AG09309 (cell line): Measurements from ENCODE around the gene NBL1.

ENCODE experiments used
- DNase-seq: peaks from one replicate; pipeline ENCODE4 v3.0.0-alpha.2; 2010; ENCODE audit warnings: low read depth
- H3K4me3 ChIP-seq: 2 replicates; pipeline ENCODE4 v1.5.1; 2011; ENCODE audit warnings: mild to moderate bottlenecking, low read depth, low read length, moderate library complexity; ENCODE audit not compliant: control insufficient read depth
- CTCF ChIP-seq: IDR thresholded peaks from 2 replicates; pipeline ENCODE4 v1.5.1; 2011; ENCODE audit warnings: mild to moderate bottlenecking, low read depth, low read length, inconsistent platforms; ENCODE audit not compliant: insufficient read depth, control insufficient read depth; ENCODE audit errors: missing control alignments

NBL1 gene

DNA sequence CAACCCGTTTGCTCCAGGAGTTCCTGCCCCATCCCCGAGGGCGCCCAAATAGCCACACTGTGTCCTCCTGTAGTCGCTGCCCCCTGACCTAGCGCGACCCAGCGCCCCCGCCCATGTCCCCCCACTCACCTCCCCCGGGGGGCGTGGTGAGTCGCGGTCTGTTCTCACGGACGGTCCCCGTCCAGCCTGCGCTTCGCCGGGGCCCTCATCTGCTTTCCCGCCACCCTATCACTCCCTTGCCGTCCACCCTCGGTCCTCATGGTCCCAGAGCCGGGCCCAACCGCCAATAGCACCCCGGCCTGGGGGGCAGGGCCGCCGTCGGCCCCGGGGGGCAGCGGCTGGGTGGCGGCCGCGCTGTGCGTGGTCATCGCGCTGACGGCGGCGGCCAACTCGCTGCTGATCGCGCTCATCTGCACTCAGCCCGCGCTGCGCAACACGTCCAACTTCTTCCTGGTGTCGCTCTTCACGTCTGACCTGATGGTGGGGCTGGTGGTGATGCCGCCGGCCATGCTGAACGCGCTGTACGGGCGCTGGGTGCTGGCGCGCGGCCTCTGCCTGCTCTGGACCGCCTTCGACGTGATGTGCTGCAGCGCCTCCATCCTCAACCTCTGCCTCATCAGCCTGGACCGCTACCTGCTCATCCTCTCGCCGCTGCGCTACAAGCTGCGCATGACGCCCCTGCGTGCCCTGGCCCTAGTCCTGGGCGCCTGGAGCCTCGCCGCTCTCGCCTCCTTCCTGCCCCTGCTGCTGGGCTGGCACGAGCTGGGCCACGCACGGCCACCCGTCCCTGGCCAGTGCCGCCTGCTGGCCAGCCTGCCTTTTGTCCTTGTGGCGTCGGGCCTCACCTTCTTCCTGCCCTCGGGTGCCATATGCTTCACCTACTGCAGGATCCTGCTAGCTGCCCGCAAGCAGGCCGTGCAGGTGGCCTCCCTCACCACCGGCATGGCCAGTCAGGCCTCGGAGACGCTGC lies 21.7 kb downstream of the NBL1 start:
- no peak overlapping the region for H3K4me3 ChIP-seq

DNA sequence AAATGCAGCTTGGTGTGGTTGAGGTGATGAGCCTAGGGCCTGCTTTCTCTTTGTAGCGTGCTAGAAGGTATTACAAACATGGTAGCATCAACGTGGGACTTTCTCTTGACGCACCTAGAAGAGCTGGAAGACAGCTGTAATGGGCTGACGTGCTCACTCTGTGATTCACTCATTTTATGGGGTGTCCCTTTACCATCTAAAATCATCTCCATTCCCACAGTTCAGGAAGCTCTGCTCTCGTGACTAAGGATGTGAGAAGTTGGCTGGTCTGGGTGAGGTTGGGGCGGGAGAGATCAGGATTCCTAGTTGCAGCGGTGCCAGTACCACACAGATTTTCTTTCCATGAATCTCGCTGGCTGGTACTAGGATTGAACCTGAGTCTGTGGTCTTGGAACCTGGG lies 24.8 kb downstream of the NBL1 start:
- no peak for DNase-seq
- H3K4me3 ChIP-seq, result no peak overlapping the region
- no peak for TF ChIP-seq CTCF

More for the DNA sequence above, 21.7 kb downstream of the NBL1 start:
- DNase-seq, result no peak
- TF ChIP-seq CTCF, result no peak

DNA sequence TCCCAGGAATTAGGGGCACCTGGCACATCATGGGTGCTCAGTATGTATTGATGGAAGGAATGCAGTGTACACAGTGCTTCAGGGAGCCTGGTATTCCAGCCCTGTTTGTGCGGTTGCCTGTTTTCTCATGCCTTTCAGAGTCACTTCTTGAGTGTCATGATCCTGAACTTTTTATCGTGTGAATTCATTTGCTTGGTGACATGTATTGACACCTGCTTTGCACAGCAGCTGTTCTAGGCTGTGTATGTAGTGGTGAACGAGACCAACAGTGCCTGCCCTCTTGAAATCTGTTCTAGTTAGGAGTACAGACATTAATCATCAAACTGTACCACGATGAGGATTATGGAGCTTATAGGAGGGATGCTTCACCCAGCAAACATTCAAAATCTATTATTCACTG lies 26.7 kb downstream of the NBL1 start:
- no peak for DNase-seq
- no peak for TF ChIP-seq CTCF
- H3K4me3 ChIP-seq, result no peak overlapping the region

GRCh38 chr1:19672237-19672636 lies 28.1 kb downstream of the NBL1 start:
- H3K4me3 ChIP-seq, result no peak overlapping the region
- DNase-seq, result no peak
- TF ChIP-seq CTCF, result no peak

GRCh38 chr1:19675797-19676196 lies 31.7 kb downstream of the NBL1 start:
- DNase-seq, result no peak
- no peak for TF ChIP-seq CTCF
- H3K4me3 ChIP-seq, result no peak overlapping the region

DNA sequence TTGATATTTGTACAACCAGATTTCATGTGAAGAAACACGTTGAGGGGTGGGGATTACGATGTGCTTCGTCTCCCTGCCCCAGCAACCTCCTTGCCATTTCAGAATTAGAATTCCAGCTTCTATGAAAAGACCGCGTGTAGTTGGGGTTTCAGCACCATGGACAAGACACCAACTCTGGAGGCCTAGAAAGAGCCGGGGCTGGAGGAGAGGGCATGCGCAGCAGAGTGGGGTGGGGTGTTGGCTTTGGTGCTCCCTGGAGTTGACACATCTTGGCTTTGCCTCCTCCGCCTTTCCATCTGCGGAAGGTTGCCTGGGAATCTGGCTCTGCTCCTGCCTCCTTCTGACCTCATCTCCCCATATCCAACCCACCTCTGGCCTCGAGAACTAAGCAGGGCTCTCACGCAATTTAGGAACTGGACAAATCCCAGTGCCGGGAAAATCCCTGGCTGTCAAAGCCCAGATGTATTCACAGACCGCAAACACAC lies 32.4 kb downstream of the NBL1 start:
- DNase-seq, result peak; percentile 63
- no peak overlapping the region for H3K4me3 ChIP-seq
- TF ChIP-seq CTCF, result no peak
